Stimulated activated CD4-positive, alpha-beta T cell treated with anti-CD3 and anti-CD28 coated beads, Interleukin-4, amount 100 ng/mL, for 24 hours (primary cell): ENCODE results near the gene KRTAP10-12.
"Not testable (repeated sequence)": the region's sequence is repeated elsewhere in the genome, so short reads cannot be mapped to it uniquely, and the experiment has no call there.

Experiments
- DNase-seq: peaks from one replicate; pipeline ENCODE4 v3.0.0-alpha.2; 2020

KRTAP10-12 gene, protein sequence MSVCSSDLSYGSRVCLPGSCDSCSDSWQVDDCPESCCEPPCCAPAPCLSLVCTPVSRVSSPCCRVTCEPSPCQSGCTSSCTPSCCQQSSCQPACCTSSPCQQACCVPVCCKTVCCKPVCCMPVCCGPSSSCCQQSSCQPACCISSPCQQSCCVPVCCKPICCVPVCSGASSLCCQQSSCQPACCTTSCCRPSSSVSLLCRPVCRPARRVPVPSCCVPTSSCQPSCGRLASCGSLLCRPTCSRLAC

DNA sequence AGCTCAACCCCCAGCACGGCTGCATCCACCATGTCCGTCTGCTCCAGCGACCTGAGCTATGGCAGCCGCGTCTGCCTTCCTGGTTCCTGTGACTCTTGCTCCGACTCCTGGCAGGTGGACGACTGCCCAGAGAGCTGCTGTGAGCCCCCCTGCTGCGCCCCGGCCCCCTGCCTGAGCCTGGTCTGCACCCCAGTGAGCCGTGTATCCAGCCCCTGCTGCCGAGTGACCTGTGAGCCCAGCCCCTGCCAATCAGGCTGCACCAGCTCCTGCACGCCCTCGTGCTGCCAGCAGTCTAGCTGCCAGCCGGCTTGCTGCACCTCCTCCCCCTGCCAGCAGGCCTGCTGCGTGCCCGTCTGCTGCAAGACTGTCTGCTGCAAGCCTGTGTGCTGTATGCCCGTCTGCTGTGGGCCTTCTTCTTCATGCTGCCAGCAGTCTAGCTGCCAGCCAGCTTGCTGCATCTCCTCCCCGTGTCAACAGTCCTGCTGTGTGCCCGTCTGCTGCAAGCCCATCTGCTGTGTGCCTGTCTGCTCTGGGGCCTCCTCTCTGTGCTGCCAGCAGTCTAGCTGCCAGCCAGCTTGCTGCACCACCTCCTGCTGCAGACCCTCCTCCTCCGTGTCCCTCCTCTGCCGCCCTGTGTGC is at the start of gene KRTAP10-12:
Gene KRTAP10-12 (plus strand): TSS at position 1 of the 639 bp plus-strand sequence. CDS start 30 bp downstream, at position 31.
- DNase-seq, result not testable (repeated sequence)

DNA sequence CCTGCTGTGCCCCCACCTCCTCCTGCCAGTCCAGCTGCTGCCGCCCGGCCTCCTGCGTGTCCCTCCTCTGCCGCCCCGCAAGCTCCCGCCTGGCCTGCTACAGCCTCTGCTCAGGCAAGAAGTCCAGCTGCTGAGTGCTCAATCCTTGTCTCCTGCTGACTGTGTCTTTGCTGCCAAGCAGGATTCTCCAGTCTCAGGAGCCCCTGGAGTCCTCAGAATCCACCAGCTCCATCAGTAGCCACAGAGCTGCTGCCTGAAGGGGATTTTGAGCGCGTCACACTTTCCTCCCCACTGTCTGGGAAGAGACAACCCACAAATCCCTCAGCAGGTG is 49.8 kb upstream of the KRTAP10-12 start:
- DNase-seq, result no peak

DNA sequence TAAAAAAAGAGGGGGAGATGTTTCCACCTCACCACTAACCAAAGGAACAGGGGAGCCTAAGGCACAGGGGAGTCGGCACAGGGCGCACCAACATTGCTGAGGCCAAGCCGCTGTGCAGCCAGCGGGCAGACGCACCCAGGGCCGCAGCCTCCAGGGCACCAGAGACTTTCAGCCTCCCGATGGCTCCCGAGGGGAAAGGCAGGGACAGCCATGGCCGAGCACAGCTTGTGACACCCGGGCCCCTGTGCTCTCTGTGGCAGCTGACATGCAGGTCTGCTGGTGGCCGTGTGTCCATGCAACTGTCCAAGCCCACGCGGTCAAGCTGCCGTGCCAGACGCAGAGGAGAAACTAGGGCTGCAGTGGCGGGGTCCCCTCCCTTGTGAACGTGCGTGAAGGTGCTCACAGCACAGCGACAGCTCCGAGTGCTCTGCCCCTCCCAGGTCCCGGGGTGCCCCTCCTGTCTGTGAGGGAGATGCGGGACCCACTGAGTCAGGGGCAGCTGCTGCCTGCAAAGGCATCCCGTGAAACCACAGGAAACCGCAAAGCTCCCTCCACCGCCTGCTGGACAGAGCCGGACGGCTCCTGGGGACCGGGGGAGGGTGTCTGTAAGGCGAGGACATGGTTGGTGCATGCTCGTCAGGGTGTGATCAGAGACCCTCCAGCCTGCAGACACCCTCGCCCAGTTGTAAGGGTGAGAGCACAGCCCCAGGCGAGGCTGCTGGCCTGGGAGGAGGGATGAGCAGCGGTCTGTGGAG is 48.2 kb upstream of the KRTAP10-12 start:
- no peak for DNase-seq

DNA sequence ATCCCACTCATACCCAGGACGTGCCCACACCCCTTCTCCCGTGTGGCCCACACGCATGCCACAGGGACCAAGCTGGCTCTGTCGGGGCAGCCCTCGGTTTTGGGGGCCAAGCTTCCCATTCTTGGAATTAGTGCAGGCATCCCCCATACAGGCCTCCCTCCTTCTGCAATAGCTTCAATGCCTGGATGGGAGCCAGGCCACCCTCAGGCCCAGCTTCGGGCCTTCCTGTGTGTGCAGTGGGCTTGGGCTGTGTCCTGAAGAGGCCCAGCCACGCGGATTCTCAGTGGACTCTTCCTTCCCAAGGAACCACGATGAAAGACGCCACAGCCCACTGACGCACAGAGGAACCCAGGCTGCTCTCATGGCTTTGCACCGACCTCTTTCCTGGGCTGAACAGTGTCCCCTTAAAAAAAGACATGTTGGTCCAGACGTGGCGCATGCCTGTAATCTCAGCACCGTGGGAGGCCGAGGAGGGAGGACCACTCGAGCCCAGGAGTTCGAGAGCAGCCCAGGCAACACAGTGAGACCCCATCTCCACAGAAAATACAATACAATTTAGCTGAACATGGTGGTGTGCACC is 47.4 kb upstream of the KRTAP10-12 start:
- DNase-seq, result no peak

DNA sequence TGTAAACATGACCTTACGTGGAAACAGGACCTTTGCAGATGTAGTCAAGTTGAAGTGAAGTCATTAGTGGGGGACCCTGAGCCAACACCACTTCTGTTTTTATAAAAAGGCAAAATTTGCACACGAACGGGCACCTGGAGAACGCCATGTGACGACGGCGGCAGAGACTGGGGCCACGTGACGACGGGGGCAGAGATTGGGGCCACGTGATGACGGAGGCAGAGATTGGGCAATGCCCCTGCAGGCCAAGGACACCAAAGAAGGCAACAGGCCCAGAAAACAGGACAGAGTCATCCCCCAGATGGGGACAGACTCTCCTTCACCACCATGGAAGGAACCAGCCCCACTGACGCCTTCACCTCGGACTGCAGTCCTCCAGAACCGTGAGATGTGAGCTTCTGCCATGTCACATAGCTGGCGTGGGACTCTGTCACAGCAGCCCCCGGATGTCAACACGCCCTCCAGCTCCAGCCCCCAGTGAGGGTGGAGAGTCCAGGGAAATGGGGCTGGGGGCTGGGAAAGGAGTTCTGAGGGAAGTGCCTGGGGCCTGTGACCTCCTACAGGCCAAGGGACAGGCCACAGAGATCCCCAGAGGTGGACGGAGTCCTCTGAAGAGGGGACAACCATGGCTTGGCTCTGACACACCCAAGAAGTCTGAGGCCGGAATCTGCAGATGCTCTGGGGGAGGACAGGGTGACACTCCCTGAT is 46.6 kb upstream of the KRTAP10-12 start:
- no peak for DNase-seq

DNA sequence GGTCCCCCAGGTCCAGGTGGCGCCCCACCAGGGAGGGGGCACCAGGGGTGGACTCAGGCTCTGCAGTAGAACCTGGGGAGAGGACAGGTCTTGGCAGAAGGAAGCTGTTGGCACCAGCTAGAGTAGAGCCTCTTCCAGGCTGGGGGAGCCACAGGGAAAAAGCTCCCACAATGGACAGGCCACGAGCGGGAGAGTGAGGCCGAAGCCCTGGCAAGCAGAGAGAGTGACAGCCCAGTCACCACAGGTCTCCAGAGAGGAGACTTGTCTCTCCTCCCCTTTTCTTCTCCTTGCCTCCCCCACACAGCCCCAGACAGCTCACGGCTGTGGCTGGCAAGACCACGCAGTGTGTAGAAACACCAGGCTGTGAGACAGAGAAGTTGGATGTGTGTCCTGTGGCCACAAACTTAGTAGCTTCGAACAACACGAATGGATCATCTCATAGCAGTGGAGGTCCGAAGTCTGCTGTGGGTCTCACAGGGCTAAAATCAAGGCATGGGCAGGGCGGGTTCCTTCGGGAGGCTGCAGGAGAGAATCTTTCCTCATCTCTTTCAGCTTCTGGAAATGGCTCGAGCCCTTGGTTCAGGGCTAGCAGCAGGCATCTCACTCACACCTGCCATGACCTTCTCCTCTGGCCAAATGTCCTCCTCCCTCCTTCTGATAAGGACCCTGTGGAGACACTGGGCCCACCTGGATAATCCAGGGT is 45.8 kb upstream of the KRTAP10-12 start:
- no peak for DNase-seq

DNA sequence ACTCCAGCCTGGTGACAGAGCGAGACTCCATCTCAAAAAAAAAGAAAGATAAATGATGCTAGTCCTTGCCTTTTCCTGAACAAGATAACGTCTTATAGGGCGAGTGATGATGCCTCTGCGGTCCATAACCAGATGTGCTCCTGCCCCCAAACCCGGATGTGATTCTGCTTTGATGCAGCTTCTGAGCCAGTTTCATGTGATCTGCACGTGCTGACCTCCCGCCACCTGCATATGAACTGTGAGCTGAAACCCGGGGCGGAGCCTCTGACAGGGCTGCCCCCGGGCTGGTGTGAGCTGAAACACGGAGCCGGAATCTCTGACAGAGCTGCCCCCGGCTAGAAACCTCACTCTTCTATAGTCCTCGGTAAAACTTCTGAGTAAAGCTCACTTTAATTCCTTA is 43.8 kb upstream of the KRTAP10-12 start:
- DNase-seq, result no peak

DNA sequence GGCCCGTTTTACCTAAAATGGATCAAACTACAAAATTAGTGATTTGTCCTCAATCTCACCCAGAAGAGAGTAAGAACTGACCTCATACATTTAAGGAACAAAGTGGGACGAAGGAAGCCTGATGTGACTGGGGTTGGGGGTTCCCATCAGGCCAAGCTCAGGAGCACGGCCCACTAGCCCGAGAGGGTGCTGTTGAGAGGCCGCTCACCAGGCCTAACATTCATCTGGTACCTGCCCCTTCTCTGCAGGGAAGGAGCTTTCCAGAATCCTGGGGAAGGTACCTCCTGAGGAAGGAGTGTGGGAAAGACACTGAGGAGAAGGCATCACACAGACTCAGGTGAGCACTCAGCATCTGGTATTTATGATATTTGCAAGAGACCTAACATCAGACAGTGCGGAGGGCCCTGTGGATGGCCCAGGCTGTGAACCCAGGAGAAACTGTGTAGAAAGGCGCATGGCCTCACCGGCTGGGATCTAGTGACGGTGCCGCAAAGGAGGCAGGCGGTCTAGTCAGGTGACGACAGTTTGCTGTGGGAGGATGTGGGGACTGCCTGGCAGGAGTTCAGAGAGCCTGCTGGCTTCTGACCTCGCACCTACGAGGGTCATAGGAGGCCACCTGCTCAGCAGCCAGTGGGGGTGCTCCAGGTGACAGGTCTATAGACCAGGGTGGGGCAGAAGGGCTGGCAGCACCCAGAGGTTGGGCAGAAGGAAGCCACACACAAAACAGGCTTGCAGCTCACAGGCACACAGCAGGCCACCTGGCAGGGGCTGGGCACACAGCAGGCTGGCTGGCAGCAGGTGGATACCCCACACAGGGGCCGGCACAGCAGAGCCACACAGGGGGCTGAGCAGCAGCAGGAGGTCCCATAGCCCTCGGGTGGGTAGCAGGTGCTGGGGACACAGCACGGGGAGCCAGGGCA is 43.1 kb upstream of the KRTAP10-12 start:
- peak; percentile 40 for DNase-seq

DNA sequence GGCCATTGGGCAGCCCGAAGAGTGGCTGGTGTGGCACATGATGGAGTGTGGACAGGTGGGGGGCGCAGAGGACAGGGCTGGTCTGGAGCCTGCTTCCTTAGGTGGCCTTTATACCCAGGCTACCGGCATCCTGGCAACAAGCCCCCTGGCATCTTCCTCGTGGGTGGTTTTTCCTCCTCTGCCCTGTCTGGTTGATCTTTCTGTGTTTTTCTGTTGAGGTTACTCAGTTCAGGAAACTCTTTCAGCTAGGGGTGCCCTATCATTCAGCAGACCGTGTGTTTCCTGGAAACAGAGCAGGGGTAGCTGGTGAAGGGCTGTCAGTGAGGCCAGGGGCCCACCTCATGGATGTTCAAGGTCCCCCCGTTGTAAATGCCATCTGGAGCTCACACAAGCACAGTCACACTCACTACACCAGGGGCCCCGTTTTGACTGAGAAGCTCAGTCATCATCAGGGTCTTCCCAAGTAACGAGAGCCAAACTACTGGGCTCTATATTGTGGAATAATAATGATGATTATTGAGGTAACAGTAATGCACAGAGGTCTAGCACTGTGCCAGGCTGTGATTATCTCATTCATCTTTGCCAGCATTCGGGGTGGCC is 42.3 kb upstream of the KRTAP10-12 start, which contains the start of gene KRTAP12-4:
Gene KRTAP12-4 (minus strand): TSS at position 84 of the 600 bp plus-strand sequence. CDS start 45 bp downstream, at position 39.
- DNase-seq, result no peak

DNA sequence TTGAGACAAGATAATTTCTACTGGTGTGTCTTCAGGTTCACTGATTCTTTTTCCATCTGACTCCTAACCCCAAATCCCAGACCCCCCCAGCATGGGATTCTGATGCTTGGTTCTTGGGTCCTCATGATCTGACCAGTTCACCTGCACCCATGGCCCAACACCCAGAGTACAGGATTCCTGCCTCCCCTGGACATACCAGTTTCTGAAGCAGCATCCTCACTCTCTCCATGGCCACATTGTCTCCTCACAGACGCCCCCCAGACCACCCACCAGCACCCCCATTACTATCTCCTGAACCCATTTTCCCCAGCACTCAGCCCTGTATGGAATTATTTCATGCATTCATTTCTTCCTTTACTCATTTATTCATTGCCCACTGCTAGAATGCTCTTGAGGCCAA is 40.1 kb upstream of the KRTAP10-12 start:
- DNase-seq, result no peak

DNA sequence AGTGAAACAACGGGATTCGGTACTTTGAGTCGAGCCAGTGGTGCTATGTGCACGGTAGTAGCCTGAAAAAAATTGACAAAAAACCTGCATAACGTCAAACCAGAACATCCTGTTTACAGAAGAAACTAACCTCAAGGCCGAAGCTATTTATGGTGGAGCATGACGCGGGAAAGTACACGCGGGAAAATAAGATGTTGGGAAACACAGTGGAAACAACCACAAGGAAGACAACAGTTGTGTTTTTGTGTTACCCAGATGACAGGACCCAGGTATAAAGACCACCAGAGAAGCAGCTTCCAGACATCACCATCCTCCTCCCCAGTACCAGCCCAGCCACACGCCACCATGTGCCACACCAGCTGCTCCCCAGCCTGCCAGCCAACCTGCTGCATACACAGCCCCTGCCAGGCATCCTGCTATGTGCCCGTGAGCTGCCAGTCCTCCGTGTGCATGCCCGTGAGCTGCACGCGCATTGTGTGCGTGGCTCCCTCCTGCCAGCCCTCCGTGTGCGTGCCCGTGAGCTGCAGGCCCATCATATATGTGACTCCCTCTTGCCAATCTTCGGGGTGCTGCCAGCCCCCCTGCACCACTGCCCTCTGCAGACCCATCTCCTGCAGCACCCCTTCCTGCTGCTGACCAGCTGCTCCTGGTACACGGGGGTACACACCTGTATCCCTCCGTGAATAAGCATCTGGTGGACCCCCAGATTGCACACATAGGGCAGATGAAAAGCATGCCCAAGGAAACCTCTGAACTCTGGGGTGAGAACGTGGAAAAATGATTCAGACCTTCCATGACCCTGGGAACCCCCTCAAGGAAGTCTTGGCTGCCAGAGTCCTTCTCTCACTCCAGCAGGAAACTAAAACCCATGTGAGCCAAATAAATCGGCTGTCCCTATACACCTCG is 39.1 kb upstream of the KRTAP10-12 start, which contains the start of gene KRTAP12-3:
Gene KRTAP12-3 (plus strand): TSS at position 298 of the 906 bp plus-strand sequence. CDS start 48 bp downstream, at position 346.
- DNase-seq, result peak; percentile 18

DNA sequence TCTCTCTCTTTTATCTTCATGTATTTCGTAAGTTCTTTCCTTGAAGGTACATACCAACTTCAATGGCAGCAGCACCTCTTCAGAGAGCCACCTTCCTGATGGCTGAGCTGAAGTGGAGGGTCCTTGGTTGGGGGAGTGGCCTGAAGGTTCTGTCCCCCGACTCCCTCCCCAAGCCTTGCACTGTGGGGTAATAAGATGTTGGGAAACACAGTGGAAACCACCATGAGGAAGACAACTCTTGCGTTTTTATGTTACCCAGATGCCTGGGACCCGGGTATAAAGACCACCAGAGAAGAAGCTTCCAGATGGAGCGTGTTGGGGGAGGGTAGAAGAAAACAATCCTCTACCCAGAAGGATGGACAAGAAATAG is 38.4 kb upstream of the KRTAP10-12 start:
- no peak for DNase-seq

DNA sequence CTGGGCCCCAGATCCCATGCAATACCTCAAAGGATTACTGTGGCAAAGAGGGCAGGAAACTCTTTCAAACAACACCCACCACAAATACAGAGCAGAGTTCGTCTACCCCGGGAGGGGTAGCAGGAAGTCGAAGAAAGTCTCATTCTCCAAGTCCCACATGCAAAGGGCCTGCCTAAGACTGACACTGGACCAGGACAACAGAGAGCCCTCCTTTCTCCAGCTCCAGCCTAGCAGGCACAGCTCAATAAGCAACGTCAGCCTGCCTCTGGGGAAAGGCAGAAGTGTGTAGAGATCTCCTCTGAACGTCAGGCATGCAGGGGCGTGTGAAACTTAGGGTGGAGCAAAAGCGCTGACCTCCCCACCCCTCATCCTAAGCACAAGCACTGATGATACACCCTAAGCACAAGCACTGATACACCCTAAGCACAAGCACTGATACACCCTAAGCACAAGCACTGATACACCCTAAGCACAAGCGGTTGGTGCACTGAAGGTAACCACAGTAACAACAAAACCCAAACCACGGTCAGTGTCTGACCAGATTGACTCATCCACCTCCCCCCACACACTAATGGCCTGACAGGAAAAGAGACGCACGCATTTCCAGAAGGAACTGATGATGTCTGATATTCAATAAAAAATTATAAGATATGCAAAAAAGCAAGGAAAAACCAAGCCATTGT is 37.9 kb upstream of the KRTAP10-12 start:
- DNase-seq, result no peak

DNA sequence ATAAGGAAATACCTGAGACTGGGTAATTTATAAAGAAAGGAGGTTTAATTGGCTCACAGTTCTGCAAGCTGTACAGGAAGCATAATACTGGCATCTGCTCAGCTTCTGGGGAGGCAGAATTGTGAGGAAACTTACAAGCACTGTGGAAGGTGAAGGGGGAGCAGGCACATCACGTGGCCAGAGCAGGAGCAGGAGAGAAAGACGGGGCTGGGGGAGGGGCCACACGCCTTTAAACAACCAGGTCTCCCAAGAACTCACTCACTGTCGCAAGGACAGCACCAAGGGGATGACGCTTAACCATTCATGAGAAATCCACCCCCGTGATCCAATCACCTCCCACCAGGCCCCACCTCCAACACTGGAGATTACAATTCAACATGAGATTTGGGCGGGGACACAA is 35.4 kb upstream of the KRTAP10-12 start:
- not testable (repeated sequence) for DNase-seq

DNA sequence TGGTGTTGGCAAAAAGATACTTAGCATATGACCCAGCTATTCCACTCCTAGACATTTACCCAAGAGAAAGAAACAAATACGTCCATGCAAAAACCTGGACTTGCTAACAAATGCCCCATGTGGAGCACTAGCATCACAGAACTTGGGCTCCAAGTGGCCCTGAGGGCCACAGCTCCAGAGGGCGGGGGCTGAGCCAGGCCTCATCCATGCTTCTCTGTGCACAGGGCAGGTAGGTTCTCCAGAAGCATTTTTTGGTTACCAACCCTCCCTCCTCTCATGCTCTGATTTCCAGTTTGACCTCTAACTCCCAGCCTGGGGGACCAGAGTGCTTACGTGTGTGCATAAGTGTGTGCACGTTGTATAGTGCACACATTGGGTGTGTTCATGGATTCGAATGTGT is 32.3 kb upstream of the KRTAP10-12 start:
- DNase-seq, result no peak

DNA sequence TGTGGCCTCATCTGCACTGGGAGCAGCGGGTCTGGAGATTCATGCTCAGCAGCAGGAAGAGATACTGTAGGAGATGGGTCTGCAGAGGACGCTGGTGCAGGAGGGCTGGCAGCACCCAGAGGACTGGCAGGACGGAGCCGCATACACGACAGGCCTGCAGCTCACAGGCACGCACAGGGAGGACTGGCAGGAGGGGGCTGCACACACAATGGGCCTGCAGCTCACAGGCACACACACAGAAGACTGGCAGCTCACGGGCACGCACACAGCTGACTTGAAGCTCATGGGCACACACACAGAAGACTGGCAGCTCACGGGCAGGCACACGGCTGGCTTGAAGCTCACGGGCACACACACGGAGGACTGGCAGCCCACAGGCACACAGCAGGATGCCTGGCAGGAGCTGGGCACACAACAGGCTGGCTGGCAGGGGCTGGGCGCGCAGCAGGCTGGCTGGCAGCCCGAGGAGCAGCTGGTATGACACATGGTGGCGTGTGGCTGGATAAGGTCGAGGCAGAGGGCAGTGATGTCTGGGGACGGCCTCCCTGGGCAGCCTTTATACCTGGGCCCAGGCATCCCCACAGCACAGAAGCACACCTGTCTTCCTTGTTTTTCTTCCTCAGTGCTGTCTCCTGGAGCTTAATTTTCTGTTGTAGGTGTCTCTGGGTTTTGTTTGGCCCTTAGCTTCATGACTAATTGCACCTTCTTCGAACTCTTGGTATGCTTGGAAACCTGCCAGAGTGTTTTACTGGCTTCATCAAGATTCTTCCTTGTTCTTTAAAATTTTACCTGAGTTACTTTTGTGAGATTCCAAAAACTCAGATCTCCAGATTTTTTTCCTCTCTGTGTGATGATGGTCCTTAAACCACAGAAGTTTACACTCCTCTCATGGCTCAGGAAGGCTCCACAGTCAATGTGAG is 30.3 kb upstream of the KRTAP10-12 start, which contains the start of gene KRTAP12-2:
Gene KRTAP12-2 (minus strand): TSS at position 527 of the 920 bp plus-strand sequence. CDS start 41 bp downstream, at position 486.
- DNase-seq, result no peak

DNA sequence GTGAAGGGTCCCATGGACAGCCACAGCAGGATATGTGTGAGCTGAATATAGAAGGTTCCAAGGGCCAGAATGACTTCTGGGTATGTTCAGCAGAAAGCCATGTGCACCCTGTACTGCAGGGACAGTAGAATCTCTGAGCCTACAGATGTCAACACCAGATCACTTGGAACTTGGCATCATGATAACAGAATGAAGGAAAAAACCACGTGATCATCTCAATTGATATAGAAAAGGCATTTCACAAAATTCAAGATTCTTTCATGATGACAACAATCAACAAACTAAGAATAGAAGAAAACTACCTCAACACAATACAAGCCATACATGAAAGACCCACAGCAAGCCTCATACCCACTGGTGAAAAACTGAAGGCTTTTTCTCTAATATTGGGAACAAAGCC is 29.4 kb upstream of the KRTAP10-12 start:
- DNase-seq, result no peak
